ENCODE data around the gene AURKB. TPM values are rescaled to one million over a fixed set of nuclear protein-coding genes. Genes with fewer than 3 reads are reported as not detected.

Gene AURKB
- total RNA-seq, 1 donor from 2014 or later: not detected

DNA sequence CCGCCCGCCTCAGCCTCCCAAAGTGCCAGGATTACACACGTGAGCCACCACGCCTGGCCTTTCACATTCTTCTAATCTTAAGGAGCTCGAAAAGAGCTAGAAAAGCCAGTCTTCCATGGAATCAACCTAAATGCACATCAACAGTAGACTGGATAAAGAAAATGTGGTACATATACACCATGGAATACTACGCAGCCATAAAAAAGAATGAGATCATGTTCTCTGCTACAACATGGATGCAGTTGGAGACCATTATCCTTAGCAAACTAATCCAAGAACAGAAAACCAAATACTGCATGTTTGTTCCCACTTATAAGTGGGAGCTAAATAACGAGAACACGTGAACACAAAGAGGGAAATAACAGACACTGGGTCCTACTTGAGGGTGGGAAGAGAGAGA, 34.4 kb upstream of the AURKB start:
- intact Hi-C loops (cut with DNase I): loop anchor here (5.0 kb wide), 1 partner anchor 53 kb away; the partner anchor contains the start of gene SLC25A35
- Histone ChIP-seq H3K9me3 (no peaks in the 10 kb centered on the region), H3K4me1 (peaks cover 5% of the 10 kb centered on the region), H3K27ac (no peak overlapping the region), H3K4me3 (no peak overlapping the region), H3K36me3 (peaks cover 0 to 19% of the 10 kb centered on the region in 2 donors), H3K27me3 (no peaks in the 10 kb centered on the region)
- DNase-seq (ENCODE audit: extremely low spot score in 2 of 2): no peak
- TF ChIP-seq POLR2AphosphoS5 (IDR thresholded peaks at IDR 0.05; ENCODE audit: insufficient read depth in 1 of 2, low read depth in 1 of 2) (no peak), CTCF (IDR thresholded peaks at IDR 0.05) (no peak), POLR2A (IDR thresholded peaks at IDR 0.05) (no peak)

DNA sequence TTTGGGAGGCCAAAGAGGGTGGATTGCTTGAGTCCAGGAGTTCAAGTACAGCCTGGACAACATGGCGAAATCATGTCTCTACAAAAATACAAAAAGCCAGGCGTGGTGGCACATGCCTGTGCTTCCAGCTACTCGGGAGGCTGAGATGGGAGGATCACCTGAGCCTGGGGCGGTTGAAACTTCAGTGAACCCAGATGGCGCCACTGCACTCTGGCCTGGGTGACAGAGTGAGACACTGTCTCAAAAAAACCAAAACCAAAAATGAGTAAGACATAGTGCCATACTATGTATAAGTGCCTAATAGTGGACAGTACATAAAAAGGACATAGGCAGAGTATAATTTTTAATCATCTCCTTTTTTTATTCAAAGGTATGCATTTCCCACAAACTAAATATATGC, 33.5 kb upstream of the AURKB start:
- TF ChIP-seq POLR2A (IDR thresholded peaks at IDR 0.05) (no peak), CTCF (IDR thresholded peaks at IDR 0.05) (no peak), POLR2AphosphoS5 (IDR thresholded peaks at IDR 0.05; ENCODE audit: insufficient read depth in 1 of 2, low read depth in 1 of 2) (no peak)
- intact Hi-C loops (cut with DNase I): no loop called here
- Histone ChIP-seq H3K9me3 (no peaks in the 10 kb centered on the region), H3K4me1 (no peaks in the 10 kb centered on the region), H3K4me3 (no peak overlapping the region), H3K27me3 (no peaks in the 10 kb centered on the region), H3K36me3 (peaks cover 0 to 28% of the 10 kb centered on the region in 2 donors), H3K27ac (no peak overlapping the region)
- DNase-seq (ENCODE audit: extremely low spot score in 2 of 2): no peak

DNA sequence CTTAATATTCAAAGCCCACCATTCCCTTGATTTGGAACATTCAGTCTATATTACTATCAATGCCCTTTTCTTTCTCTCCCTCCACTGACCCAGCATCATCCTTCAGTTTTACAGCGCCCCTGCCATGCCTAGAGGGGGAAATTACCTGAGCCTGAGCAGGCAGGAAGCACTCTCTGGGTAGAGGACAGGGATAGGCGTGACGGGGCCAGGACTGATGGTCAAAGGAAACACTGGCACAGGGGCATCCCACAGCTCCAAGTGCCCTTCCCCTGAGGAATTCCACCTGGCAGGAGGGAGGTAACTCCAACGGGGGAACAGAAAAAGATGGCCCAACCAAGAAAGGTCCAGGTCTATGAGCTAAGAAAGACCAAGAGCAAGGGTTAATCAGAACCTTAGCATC, 27.5 kb upstream of the AURKB start:
- Histone ChIP-seq H3K9me3 (no peaks in the 10 kb centered on the region), H3K27ac (no peak overlapping the region), H3K4me3 (no peak overlapping the region), H3K36me3 (peaks cover 0 to 80% of the 10 kb centered on the region in 2 donors), H3K27me3 (no peaks in the 10 kb centered on the region), H3K4me1 (no peaks in the 10 kb centered on the region)
- DNase-seq (ENCODE audit: extremely low spot score in 2 of 2): no peak
- intact Hi-C loops (cut with DNase I): no loop called here
- TF ChIP-seq CTCF (IDR thresholded peaks at IDR 0.05) (no peak), POLR2AphosphoS5 (IDR thresholded peaks at IDR 0.05; ENCODE audit: insufficient read depth in 1 of 2, low read depth in 1 of 2) (no peak), POLR2A (IDR thresholded peaks at IDR 0.05) (no peak)

- TF ChIP-seq POLR2A (IDR thresholded peaks at IDR 0.05) (no peak), POLR2AphosphoS5 (IDR thresholded peaks at IDR 0.05; ENCODE audit: insufficient read depth in 1 of 2, low read depth in 1 of 2) (no peak), CTCF (IDR thresholded peaks at IDR 0.05) (no peak)
- peaks cover 0 to 86% of the 10 kb centered on the region in 2 donors for H3K36me3 ChIP-seq
- no peak for DNase-seq (ENCODE audit: extremely low spot score in 2 of 2)
- intact Hi-C loops (cut with DNase I): no loop called here
- no peaks in the 10 kb centered on the region for H3K9me3 ChIP-seq
- H3K27ac ChIP-seq: no peak overlapping the region
- no peak overlapping the region for H3K4me3 ChIP-seq
- no peaks in the 10 kb centered on the region for H3K27me3 ChIP-seq
- H3K4me1 ChIP-seq: no peaks in the 10 kb centered on the region
These were observed 26.8 kb upstream of the AURKB start for GRCh38 chr17:8237175-8237574.

GRCh38 chr17:8235676-8236075, 25.3 kb upstream of the AURKB start:
- H3K36me3 ChIP-seq: peaks cover 0 to 92% of the 10 kb centered on the region in 2 donors
- intact Hi-C loops (cut with DNase I): no loop called here
- no peak for DNase-seq (ENCODE audit: extremely low spot score in 2 of 2)

More at GRCh38 chr17:8235676-8236075, 25.3 kb upstream of the AURKB start:
- H3K9me3 ChIP-seq: no peaks in the 10 kb centered on the region
- H3K27ac ChIP-seq: no peak overlapping the region
- H3K4me1 ChIP-seq: no peaks in the 10 kb centered on the region
- no peaks in the 10 kb centered on the region for H3K27me3 ChIP-seq
- no peak overlapping the region for H3K4me3 ChIP-seq
- TF ChIP-seq POLR2AphosphoS5 (IDR thresholded peaks at IDR 0.05; ENCODE audit: insufficient read depth in 1 of 2, low read depth in 1 of 2): no peak
- no peak for TF ChIP-seq POLR2A (IDR thresholded peaks at IDR 0.05)
- TF ChIP-seq CTCF (IDR thresholded peaks at IDR 0.05): no peak

Data from vagina (tissue), 2 donors.